HG03066 (cell line): ENCODE results near the gene CAMK1D.
"Not testable (repeated sequence)": the region's sequence is repeated elsewhere in the genome, so short reads cannot be mapped to it uniquely, and the experiment has no call there.

Experiments
- ATAC-seq: cut with Tn5 transposase; IDR thresholded peaks from one replicate; pipeline ENCODE4 v1.9.1; 2021; ENCODE audit warnings: low read depth; ENCODE audit not compliant: unreplicated experiment

The CAMK1D gene

DNA sequence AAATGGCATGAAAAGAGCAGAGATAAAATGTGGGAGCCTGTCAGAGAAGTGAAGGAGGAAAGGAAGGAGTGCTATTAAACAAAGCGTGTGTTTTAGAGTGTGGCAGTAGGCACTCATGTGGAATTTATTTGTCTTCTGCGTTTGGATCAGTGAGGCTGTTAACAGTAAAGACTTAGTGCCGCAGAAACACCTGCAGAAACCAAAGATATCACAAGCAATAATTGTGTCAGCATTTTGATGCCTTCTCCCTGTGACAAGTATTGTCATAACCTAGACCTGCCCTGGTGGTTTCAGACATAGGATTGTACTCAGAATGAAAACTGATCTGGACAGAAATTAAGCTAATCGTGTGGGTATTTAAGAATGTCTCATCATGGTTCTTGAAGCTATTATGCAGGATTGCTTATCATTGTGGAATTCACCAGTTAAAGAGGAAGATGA lies 191.0 kb downstream of the CAMK1D start:
- ATAC-seq = no peak

DNA sequence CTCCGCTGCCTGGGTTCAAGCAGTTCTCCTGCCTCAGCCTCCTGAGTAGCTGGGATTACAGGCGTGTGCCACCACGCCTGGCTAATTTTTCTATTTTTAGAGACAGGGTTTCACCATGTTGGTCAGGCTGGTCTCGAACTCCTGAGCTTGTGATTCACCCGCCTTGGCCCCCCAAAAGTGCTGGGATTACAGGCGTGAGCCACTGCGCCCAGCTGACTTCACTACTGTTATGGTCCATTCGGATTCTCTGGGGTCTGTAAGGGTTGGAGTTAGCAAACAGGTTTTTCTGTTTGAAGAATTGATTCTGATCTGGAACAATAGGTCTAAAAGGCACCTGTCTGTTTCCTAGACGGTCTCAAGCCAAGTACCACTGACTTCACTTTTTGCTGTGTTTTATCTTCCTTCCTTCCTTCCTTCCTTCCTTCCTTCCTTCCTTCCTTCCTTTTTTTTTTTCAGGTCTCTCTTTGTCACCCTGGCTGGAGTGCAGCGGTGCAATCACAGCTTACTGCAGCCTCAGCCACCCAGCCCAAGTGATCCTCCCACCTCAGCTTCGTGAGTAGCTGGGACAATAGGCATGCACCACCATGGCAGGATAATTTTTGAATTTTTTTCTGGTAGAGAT lies 192.2 kb downstream of the CAMK1D start:
- ATAC-seq = no peak

DNA sequence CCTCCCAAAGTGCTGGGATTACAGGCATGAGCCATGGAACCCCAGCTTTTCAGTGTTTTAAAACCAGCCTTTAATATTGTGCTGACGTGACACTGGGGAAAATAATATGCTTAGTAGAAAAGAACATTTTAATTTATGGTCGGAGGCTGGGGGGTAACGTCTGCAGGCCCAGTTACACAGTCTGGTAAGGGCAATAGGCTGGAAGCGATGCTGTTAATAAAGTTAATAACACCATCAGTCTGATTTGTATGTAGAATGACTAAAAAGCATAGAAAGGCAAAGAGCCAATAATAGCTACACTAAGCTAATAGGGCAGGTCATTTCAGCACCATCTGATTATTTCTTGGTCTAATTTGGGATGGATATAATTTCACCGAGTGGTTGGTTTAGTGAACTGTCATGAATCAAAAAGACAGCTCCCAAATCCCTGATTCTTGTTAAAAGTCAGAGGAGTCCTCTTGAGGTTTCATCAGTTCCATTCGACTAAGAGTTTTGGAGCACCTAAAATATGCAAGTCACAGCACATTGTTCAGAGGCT lies 192.9 kb downstream of the CAMK1D start:
- ATAC-seq = no peak

DNA sequence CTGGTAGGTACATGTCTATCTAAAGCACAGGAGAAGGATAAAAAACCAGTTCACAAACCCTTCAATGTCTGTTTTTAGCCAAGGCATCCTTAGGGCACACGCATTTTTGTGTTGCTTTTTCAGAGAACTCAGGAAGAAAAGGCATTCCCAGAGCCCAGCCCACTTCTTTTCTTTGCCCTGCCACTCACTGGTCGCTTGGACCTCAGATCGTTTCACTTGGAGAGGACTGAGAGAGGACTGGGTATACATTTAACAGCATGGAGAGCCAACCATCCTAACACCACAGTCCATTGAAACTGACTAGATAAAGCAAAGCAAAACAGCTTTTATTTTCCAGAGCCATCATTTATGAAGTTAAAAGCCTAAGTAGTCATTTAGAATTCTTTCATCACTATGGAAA lies 194.2 kb downstream of the CAMK1D start:
- no peak for ATAC-seq

DNA sequence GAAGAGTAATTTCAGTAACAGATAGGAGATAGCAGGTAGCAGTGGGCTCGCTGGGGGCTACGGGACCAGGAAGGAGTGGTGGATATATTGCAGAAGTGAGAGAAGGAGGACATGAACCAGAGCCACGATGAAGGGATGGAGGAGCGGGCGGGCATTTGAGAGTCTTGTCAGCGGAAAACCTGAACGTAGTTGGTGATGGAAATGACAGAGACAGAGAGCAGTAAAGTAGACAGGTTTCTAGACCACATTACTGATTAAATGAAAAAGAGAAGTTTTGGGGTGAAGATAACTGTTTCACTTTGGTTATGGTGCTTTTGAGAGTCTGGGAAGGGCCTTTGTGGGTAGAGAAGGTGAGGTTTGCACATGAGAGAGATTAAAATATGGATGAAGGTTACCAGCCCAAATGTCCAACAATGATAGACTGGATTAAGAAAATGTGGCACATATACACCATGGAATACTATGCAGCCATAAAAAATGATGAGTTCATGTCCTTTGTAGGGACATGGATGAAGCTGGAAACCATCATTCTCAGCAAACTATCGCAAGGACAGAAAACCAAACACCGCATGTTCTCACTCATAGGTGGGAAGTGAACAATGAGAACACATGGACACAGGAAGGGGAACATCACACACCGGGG lies 196.9 kb downstream of the CAMK1D start:
- ATAC-seq = not testable (repeated sequence)

DNA sequence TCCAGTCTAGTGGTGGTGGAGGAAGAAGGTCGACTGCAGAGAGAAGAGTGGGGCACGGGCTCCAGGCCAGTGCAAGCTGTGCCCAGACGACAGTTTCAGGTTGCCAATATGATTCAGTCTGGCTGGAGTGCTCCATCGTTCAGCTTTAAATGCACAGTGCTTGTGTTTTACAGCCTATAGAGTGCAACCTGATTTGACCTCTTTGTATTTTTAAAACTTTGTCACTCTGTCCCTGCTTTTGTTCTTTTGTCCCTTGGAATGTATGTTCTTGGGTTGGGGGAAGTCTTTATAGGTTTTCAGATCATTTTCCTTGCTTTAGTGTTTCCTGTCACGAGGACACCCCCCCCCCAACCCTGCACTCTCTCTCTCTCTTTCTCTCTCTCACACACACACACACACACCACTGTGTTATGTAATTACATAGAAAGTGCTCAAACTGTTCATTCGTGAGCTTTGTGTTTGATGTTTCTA lies 198.0 kb downstream of the CAMK1D start:
- ATAC-seq = no peak

DNA sequence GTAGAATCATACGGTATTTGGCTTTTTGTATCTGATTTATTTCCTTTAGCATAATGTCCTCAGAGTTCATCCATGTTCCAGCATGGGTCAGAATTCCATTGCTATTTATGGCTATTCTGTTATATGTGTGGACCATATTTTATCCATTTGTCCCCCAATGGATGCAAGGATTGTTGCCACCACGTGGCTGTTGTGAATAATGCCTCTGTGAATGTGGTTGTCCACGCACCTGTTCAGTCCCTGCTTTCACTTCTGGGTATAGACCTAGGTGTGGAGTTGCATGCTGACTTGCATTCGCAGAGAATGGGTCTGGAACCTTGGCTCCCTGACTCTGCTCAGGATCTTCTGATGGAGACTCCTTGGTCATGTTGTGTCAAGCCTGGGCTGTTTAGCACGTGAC lies 199.9 kb downstream of the CAMK1D start:
- ATAC-seq = no peak

DNA sequence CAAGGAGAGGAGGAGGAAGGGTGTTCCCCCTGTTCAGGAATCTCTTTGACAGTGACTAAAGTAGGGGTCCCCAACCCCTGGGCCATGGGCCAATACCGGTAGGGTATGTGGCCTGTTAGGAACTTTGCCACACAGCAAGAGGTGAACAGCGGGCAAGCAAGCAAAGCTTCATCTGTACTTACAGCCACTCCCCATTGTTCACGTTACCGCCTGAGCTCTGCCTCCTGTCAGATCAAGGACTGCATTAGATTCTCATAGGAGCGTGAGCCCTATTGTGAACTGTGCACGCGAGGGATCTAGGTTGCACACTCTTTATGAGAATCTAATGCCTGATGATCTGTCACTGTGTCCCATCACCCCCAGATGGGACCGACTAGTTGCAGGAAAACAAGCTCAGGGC lies 201.6 kb downstream of the CAMK1D start:
- no peak for ATAC-seq

DNA sequence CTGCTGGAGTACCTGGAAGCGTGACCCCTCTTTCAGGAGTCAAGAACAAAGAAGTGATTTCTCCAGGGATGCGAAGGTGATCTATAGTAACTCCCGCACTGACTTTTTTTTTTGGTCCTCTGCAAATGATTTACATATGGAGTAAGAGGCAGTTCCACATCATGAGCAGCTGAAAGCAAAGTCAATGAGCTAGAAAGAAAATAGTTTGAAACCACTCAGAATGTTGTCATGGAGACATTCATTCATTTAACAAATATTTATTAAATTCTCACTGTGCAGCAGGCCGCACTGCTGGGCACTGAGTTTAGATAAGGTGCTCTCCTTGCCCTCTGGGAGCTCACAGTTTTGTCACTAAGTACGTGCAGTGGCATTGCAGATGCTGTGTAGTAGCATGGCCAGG lies 206.7 kb downstream of the CAMK1D start:
- no peak for ATAC-seq

DNA sequence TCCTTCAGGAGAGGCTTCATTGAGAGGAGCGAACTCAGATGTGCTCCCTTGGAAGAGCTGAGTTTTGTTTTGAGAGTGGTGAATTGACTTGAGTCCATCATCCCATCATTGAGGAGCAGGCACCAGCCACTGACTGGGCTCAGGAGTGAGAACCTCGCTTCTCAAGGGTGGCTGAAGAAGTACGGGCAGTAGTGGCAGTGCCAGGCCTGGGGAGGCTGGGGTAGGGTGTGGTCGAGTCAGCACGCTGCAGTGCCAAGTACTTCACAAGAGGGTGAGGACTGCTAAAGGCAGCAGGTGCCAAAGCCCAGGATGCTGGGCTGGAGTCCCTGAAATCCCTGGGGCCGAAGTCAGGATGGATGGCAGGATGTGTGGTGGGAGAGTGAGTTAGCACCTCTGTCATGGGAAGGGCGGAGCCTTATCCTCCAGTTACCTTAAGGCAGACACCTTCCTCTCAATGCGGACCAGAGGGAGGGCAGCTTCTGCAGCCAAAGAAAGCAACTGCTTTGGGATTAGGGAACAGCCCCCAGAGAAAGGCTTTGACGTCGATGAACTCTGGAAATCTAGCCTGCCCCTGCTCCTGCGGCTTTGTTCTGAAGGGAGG lies 210.3 kb downstream of the CAMK1D start:
- ATAC-seq = no peak

DNA sequence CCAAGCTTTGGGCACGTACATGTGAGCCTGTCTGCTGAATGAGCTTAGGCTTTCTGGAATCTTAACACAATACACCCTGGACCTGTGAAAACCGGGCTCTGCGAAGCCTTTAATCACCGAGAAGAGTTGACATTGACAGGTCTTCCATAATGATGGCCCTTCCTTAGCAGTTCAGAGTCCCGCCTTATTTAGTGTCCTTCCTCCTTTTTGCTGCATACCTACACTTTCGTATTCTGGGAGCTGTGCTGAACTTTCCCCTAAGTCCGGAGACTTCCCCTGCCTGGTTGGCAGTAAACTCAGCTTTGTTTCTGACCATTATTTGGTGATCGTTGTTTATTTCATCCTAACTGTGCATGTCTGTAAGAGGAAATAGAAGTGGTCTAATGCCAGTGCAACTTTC lies 212.0 kb downstream of the CAMK1D start:
- no peak for ATAC-seq

DNA sequence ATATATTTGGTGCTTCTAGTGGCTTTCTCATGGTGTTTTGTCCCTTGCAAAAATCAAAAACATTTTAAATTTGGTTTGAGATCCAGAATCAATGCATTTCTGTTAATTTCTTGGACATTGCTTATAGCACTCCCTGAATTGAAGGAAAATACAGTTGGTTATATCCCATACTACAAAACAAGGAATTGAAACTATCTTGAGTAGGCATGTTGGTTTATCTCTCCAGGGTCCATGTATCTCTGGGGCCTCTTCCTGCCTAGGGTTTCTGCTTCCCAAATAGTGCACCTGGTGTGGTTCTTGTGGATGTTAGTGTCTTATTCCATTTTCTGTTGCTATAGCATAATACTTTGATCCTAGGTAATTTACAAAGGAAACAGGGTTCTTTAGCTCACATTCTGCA lies 212.4 kb downstream of the CAMK1D start:
- ATAC-seq = no peak

DNA sequence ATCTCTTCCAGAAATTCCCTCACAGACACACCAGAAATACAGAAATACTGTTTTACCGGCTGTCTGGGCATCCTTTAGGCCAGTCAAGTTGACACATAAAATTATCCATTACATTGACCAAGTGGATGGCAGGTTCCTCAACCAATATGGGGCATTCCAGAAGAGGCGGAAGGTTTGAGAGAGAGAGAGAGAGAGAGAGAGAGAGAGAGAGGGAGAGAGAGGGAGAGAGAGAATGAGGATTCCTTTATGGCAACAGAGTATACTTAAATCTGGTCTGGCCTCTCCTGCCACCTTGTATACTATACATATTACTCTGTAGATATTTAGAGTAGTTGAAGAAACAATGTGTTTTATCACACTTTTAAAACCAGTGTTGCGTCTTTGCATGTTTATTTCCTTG lies 214.1 kb downstream of the CAMK1D start:
- ATAC-seq = no peak

DNA sequence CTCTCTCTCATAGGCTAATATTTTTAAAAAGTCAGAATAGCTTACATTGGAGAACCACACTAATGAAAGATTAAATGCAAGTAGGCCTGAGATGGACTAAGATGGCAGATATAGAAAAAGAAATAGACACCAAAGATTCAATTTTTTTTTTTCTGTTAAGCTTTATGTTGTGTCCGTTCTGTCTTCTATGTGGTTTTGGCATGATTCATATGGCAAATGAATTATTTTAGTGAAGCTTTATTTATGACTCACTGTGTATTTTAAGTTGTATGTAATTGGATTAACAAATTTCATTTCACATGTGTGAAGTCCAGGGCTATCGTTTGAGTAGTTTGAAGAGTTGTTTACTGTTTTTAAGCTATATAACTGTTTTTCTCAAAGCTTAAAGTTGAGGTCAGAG lies 214.8 kb downstream of the CAMK1D start:
- ATAC-seq = no peak

DNA sequence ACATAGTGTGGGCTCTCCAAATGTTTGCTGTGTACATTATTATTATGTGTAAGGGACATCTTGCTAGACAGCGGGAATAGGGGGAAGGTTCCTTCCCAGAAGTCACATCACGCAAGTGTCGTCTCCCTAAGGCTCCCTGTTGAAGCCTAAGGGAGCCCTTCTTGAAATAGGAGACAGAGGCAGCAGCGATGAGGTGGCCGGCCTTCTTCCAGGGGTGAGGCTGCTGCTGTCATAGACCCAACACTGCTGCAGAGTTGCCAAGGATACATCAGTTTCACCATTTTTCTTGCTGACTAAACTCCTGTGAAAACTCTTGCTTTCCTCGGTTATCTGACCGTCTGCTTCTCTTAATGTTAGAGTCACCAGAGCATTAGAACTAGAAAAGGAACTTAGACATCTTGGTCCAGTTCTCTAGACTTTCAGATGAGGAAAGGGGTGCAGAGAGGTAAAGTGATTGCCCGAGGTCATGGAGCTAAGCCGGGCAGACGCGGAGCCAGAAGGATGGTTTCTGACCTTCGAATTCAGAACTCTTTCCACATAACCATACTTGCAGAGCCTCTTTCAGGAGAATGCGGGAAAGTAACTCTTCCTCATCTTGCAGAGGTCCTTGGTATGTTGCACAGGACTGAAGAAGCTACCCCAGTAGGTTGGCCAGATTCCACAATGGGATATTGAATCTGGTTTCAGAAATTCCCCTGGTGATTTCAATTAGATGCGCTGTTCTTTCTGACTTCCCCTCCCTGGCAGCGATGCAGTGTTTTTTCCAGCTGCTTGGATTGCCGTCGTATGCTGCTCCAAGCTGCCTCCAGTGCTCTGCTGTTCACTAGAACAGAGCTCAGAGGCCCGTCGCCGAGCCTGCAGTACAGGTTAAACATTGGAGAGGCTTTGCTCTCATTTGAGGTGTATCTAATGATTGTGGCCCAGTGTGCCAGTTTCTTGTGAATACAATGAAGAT lies 217.1 kb downstream of the CAMK1D start:
- ATAC-seq = no peak

DNA sequence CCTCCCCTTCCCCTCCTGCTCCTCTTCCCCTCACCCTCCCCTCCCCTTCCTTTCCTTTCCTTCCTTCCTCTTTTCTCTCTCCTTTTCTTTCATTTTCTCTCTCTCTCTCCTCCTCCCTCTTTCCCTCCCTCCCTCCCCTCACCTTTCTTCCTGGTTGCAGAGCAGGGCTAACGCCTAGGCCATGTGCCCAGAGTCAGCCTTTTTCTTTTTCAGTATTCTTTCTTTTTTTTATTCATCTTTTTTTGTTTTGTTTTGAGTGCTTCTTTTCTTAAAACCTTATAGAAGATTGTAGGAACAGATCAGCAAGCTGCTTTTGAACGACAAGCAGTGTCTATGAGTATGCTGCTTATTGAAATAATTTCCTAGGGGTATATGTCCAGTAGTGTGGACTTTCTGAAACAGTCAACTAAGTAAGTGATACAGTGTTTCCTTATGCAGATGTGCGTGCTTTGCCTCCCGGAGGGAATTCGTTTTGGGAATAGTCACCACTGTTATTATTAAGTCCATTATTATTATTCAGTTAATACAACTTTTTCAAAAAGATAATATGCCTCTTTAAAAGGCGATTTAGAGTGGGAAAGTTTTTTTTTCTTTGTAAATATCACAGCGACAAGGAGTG lies 219.2 kb downstream of the CAMK1D start:
- no peak for ATAC-seq

DNA sequence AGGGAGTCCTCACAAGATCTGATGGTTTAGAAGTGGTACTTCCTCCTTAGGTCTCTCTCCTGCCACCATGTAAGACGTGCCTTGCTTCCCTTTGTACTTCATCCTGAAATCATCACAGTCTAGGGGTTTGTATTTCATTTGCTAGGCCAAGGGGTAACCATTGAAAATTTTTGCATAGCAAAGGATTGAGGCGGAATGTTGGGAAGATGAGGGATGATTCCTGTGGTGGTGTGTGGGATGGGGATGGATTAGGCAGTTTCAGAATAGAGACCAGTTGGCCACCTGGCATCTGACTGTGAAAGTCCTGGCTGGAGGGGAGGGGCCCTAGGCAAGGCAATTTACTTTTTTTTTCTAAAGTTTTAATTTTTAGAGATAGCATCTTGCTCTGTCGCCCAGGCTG lies 222.9 kb downstream of the CAMK1D start:
- ATAC-seq = no peak

DNA sequence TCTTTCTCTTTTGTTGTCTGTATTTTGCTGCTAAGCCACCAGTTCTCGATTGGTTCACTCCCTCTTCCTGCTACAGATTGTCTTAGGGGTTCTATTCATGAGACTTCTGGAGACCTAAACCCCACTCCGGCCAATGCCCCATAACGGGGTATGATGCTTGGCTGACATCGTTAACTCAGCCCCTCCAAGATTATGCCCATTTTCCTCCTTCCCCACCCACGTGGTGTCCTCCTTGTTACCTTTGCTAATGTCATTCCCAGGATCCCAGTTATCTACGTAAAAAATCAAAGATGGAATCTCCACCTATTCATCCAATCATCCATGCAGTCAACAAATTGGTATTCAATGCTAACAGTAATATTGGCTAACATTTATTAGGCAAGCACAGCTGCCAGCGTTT lies 228.3 kb downstream of the CAMK1D start:
- no peak for ATAC-seq

DNA sequence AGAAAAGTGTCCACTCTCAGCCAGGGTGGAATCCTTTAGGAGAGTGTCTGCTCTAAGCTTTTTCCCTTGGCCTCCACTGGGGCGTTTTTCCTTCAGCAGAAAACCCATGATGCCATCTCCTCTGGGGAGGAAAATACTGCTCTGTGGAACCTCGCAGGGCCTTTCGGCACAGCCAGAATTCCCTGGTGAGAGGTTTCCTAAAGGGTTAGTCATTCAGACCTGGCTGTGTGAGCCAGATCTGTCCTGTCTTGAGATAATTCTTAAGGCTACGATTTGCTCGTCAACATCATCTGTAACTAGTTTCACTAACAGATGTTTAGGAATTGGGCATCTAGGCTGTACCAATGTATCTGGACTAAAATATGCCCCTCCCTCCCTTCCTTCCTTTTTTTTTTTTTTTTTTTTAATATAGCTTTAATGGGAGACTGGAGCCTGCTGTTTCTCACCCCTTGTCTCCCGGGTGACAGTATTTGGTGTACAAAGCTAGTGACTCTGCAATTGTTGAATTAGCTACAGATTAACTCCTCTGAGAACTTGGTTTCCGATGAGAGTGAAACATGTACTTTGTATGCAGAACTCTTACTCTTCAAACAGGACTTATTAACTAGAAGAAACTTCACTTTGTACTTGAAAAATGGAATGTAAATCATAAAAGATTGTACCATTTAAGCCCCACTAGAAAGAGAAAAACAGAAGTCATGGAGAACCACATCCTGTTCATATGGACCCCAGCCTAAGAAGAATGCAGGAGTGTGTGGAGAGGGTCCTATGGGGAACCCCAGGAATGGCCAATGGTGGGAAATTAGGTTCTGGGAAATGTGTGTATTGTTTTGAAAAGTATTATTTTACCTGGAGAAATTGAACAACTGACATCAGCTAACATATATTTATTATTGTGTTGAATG lies 230.9 kb downstream of the CAMK1D start:
- ATAC-seq = peak; percentile 95
